NOMO-1 (cell line): ENCODE results near the gene ATG7.
A peak's percentile ranks its signal among the peaks of the same experiment; 100 is the strongest.
"Not testable (repeated sequence)": the region's sequence is repeated elsewhere in the genome, so short reads cannot be mapped to it uniquely, and the experiment has no call there.

ENCODE experiments used
- DNase-seq, 2 experiments: peaks; one replicate each; lab custom pipeline; 2025; ENCODE audit not compliant: unreplicated experiment in 2 of 2; lab: John Stamatoyannopoulos, UW

Gene ATG7

DNA sequence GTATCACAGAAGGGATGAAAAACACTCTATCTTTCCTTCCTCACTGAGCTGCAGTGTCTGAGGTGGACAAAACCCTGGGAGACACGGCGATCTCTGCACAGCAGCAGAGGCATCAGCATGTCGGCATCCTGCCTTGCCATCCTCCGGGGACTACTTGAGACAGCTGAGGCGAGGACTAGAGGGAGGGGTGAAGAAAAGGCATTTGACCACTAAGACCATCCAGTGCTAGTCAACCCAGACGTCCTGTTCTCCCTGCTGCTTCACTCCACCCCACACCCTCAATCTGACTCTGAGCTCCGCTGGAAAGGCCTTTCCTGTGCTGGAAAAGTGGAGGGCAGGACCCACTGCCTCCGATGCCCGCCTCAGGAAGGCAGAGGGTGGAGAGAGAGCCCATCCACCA is 304.3 kb downstream of the ATG7 start:
- DNase-seq, result no peak

GRCh38 chr3:11578169-11578568 is 306.0 kb downstream of the ATG7 start:
- DNase-seq, result no peak

GRCh38 chr3:11580645-11581044 is 308.4 kb downstream of the ATG7 start:
- no peak for DNase-seq

GRCh38 chr3:11581237-11582190 is 309.3 kb downstream of the ATG7 start:
- no peak for DNase-seq

- DNase-seq, result peak; percentile 14 to 26
Measured at GRCh38 chr3:11582191-11582968, 310.2 kb downstream of the ATG7 start.

GRCh38 chr3:11583235-11583634 is 311.0 kb downstream of the ATG7 start:
- DNase-seq, result no peak

GRCh38 chr3:11583638-11584046 is 311.4 kb downstream of the ATG7 start:
- DNase-seq, result no peak

DNA sequence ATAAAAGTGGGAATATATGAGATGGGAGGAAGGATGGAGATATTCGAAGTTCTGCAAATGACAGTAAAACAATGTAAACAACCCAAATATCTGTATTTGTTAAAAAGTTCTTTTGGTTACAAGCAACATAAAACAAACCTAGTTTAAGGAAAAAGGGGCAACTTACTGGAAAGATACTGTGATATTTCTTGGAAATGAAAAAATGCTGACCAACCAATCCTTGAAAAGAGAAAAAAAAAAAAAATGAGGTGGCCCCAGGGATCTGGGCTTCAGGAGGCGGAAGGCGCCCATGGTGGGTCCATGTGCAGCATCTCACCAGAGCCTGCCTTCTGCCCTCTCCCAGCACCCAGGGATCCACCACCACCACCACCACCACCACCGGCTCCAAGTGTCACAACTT is 312.4 kb downstream of the ATG7 start:
- no peak for DNase-seq

GRCh38 chr3:11587766-11588165 is 315.6 kb downstream of the ATG7 start:
- no peak for DNase-seq

- DNase-seq, result no peak
Measured at GRCh38 chr3:11588338-11588737, 316.1 kb downstream of the ATG7 start.

DNA sequence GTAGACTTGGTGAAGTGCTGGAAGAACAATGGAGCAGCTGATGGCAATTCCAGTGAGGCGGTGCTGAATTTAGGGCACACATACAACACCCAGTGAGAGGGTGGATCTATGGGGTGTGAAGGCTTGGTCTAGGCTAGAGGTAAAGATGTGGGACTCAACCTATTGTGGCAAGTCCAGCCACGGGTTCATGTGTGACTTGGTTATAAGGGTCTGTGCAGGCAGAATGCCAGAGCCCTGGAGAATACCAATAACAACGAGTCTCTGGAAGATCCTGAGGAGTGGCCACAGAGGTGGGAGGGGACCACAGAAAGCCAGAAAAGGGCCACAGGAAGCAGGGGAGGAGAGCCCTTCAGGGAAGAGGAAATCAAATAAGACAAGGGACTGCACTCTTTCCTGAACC is 316.6 kb downstream of the ATG7 start:
- DNase-seq, result no peak

- no peak for DNase-seq
Measured at GRCh38 chr3:11589706-11590105, 317.5 kb downstream of the ATG7 start.

GRCh38 chr3:11591002-11591355 is 318.8 kb downstream of the ATG7 start:
- no peak for DNase-seq

GRCh38 chr3:11591391-11592282 is 319.4 kb downstream of the ATG7 start:
- no peak for DNase-seq

GRCh38 chr3:11592445-11593298 is 320.5 kb downstream of the ATG7 start:
- DNase-seq, result no peak

GRCh38 chr3:11593318-11594034 is 321.3 kb downstream of the ATG7 start:
- DNase-seq, result no peak

DNA sequence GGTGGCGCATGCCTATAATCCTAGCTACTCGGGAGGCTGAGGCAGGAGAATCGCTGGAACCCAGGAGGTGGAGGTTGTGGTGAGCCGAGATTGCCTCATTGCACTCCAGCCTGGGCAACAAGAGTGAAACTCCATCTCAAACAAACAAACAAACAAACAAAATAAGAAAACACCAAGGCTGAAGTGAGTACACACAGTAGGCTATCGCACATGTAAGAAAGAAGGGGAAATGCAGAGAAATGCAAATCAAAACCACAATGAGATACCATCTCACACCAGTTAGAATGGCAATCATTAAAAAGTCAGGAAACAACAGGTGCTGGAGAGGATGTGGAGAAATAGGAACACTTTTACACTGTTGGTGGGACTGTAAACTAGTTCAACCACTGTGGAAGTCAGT is 322.8 kb downstream of the ATG7 start:
- DNase-seq, result not testable (repeated sequence)

- DNase-seq, result no peak
Measured at GRCh38 chr3:11596387-11596786, 324.2 kb downstream of the ATG7 start.

DNA sequence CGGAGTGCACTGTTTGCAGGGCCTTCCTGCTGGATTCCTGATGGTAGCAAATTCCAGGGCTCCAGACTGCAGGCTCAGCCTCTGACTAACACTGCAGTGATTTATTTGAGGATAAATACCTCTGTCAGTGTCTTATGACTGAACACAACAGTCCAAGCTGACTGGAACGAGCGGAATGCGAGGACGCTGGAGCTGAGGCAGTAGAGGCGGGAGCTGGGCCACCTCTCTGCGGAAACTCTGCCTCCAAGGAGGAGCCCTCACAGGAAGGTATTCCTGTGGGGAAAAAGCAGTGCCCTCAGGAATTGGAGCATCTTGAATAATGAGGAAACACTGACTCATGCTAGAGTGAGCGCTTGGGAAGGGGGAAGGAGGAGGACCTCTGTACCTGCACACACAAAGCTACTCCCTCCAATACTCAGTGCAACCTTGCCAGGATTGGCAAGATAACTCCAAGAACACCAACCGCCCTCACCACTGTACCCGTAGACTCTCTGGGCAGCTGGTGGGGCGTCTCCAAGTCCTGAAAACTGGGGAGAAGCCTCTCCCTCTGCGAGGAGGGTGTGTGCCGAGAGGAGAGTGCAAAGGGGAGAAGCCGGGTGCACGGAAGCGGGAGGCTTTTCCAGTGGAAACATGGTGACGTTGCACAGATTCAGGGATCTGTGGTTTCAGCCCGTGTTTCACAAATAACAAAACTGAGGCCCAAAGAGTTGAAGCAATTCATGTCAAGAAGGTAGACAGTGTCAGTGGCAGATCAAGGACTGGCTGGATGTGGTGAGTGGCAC is 328.5 kb downstream of the ATG7 start:
- DNase-seq, result no peak
